D721Med (cell line): Measurements from ENCODE around the gene APOBEC3G.

ENCODE experiments used
- DNase-seq: peaks from one replicate; pipeline ENCODE4 v3.0.0; 2011; ENCODE audit warnings: low spot score; ENCODE audit not compliant: insufficient read length
- FAIRE-seq: peaks from 2 replicates; lab custom pipeline; 2011; peaks lifted over from hg19 to GRCh38; lab: Jason Lieb, UNC
- TF ChIP-seq, protein P1 (sequence below): IDR thresholded peaks from 2 replicates; pipeline ENCODE4 v1.5.1; 2012; ENCODE audit warnings: mild to moderate bottlenecking, control low read depth; ENCODE audit not compliant: insufficient read depth; ENCODE audit errors: missing control alignments

APOBEC3G gene

DNA sequence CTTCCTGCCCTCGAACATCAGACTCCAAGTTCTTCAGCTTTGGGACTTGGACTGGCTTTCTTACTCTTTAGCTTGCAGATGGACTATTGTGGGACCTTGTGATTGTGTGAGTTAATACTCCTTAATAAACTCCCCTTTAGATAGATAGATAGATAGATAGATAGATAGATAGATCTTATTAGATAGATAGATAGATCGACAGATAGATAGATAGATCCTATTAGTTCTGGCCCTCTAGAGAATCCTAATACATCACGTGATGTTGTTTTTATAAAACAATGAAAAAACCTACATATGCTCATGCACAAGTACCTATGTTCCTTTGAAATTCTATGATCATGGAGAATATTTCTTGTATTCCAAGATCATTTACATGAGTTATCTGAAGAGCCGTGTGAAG is 43.9 kb downstream of the APOBEC3G start:
- no peak for FAIRE-seq
- DNase-seq, result no peak
- TF ChIP-seq, protein P1, sequence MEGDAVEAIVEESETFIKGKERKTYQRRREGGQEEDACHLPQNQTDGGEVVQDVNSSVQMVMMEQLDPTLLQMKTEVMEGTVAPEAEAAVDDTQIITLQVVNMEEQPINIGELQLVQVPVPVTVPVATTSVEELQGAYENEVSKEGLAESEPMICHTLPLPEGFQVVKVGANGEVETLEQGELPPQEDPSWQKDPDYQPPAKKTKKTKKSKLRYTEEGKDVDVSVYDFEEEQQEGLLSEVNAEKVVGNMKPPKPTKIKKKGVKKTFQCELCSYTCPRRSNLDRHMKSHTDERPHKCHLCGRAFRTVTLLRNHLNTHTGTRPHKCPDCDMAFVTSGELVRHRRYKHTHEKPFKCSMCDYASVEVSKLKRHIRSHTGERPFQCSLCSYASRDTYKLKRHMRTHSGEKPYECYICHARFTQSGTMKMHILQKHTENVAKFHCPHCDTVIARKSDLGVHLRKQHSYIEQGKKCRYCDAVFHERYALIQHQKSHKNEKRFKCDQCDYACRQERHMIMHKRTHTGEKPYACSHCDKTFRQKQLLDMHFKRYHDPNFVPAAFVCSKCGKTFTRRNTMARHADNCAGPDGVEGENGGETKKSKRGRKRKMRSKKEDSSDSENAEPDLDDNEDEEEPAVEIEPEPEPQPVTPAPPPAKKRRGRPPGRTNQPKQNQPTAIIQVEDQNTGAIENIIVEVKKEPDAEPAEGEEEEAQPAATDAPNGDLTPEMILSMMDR, result no peak

DNA sequence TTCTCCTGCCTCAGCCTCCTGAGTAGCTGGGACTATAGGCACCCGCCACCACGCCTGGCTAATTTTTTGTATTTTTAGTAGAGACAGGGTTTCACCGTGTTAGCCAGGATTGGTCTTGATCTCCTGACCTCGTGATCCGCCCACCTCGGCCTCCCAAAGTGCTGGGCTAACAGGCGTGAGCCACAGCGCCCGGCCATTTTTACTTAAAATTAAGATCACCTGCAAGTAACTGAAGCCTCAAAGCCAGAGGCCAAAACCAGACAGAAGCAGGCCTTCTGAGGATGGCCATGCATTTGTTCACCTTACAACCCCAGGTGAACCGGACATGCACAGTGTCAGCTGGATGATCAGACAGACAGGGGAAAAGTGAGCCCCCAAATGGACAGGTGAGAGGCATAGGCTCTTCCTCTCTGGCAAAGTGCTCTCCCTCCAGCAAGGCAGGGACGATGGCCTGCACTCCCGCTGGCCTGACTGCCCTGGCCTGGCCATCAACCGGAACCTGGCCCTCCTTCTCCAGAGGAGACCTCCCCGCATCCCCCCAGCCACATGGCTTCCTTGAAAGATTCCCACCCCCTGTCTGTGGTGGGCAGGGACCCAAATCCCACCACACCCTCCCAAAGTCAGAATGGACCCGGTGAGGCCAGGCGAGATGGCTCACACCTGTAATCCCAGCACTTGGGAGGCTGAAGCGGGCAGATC is 45.8 kb downstream of the APOBEC3G start:
- FAIRE-seq, result no peak
- no peak for DNase-seq
- TF ChIP-seq, protein P1, result no peak

- DNase-seq (no peak), FAIRE-seq (no peak)
- TF ChIP-seq, protein P1, result no peak
Measured at GRCh38 chr22:39123751-39124581, 46.9 kb downstream of the APOBEC3G start.

GRCh38 chr22:39125622-39126021 is 48.5 kb downstream of the APOBEC3G start:
- TF ChIP-seq, protein P1, result no peak
- DNase-seq (no peak), FAIRE-seq (no peak)

DNA sequence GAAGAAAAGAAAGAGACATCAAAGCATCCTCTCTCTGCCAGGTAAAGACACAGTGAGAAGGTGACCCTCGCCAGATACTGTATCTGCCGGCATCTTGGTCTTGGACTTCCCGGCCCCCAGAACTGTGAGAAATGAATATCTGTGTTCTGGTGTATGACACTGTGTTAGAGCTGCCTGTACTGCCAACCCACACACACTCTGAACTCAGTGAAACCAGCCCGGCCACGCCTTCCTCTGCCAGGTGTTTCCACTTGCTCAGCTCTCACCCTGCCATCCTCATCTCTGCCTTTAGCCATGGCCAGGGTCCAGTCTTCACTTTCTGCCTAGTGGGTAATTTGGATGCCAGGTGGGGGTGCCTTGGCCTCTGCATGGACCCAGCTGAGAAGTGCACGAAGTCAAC is 51.4 kb downstream of the APOBEC3G start:
- FAIRE-seq (no peak), DNase-seq (no peak)
- TF ChIP-seq, protein P1, result no peak

DNA sequence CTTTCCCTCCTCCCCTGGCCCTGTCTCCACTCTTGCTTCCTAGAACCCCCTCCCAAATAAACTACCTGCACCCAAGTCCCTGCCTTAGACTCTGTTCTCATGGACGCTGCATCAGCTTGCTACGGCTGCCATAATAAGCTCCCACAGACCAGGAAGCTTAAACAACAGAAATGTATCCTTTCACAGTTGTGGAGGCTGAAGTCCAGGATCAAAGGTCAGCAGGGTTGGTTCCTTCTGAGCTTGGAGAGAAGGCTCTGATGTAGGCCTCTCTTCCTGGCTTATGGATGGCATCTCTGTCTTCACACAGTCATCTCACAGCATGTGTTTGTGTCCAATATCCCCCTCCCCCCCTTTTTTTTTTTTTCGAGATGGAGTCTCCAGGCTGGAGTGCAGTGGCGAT is 52.0 kb downstream of the APOBEC3G start:
- DNase-seq (no peak), FAIRE-seq (no peak)
- TF ChIP-seq, protein P1, result no peak

- FAIRE-seq, result no peak
- TF ChIP-seq, protein P1, result no peak
- DNase-seq, result no peak
Measured at GRCh38 chr22:39129746-39130145, 52.7 kb downstream of the APOBEC3G start.
